Effector memory CD8-positive, alpha-beta T cell (primary cell): ENCODE results near the gene CFAP92.

Experiments
- ATAC-seq: fragments of 150-1000 bp; cut with Tn5 transposase; replicated peaks from 2 replicates; pipeline ENCODE4 v1.10.0; 2021; ENCODE audit warnings: mild to moderate bottlenecking, moderate library complexity
- DNase-seq, 3 experiments: peaks; one replicate each; pipeline ENCODE4 v3.0.0; 2021
- H3K27ac Mint-ChIP-seq, 2 donors: one replicate each; pipeline ENCODE4 v1.8.0; 2022; ENCODE audit warnings: mild to moderate bottlenecking in 2 of 2, mixed read lengths in 2 of 2, moderate library complexity in 2 of 2
- H3K27me3 Mint-ChIP-seq, 2 donors: one replicate each; pipeline ENCODE4 v1.8.0; 2022; ENCODE audit warnings: mixed read lengths in 2 of 2
- H3K36me3 Mint-ChIP-seq: one replicate; pipeline ENCODE4 v1.8.0; 2022; ENCODE audit warnings: mild to moderate bottlenecking, moderate library complexity, mixed read lengths; ENCODE audit not compliant: insufficient read depth
- H3K4me1 Mint-ChIP-seq, 2 donors: one replicate each; pipeline ENCODE4 v1.8.0; 2022; ENCODE audit warnings: low read depth in 2 of 2, mixed read lengths in 2 of 2
- H3K4me3 Mint-ChIP-seq, 2 donors: one replicate each; pipeline ENCODE4 v1.8.0; 2022; ENCODE audit warnings: mild to moderate bottlenecking in 2 of 2, mixed read lengths in 2 of 2, moderate library complexity in 2 of 2
- H3K9me3 Mint-ChIP-seq, 2 donors: one replicate each; pipeline ENCODE4 v1.8.0; 2022; ENCODE audit warnings: mixed read lengths in 2 of 2

The CFAP92 gene

DNA sequence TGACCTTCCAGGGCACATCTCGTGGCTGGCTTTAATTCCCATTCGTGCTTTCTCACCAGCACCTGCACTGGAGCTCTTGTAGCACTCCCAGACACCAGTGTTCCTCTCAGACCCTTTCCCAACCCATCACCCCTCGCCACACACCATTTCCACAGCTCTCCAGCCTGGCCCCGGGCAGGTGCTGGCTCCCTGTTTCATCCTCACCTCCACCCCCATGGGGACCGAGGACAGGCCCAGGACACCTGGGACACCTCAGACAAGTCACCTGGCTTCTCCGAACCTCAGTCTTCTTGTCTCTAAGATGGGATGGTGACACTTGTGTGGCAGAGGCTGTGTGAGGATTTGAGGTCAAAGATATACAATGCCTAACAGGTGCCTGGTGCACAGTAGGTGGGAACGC lies 39.3 kb upstream of the CFAP92 start:
- DNase-seq (no peak), ATAC-seq (no peak)
- Mint-ChIP-seq H3K4me1 (peaks cover 0 to 2% of the 10 kb centered on the region in 2 donors), H3K4me3 (no peak overlapping the region), H3K36me3 (no peaks in the 10 kb centered on the region), H3K9me3 (no peaks in the 10 kb centered on the region), H3K27me3 (no peaks in the 10 kb centered on the region), H3K27ac (no peak overlapping the region)

DNA sequence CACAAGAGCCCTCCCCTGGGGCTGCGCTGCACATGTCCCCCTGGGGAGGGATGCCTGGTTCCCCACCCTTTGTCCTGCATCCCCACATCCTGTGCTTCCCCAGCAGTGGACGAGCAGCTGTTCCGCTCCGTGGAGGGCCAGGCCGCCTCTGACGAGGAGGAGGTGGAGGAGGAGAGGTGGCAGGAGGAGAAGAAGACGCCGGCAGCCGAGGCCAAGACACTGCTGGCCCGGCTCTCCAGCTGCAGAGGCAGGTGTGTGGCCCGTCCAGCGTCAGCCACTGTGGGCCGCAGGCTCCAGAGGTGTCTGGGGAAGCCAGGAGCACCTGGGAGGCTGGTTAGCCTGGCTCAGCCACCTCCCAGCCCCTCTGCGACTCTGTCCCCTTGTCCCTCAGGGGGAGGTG lies 38.8 kb upstream of the CFAP92 start:
- peaks cover 0 to 2% of the 10 kb centered on the region in 2 donors for H3K4me1 Mint-ChIP-seq
- H3K36me3 Mint-ChIP-seq, result no peaks in the 10 kb centered on the region
- H3K27me3 Mint-ChIP-seq, result no peaks in the 10 kb centered on the region
- H3K4me3 Mint-ChIP-seq, result no peak overlapping the region
- no peak for DNase-seq
- H3K27ac Mint-ChIP-seq, result no peak overlapping the region
- no peak for ATAC-seq
- H3K9me3 Mint-ChIP-seq, result no peaks in the 10 kb centered on the region

DNA sequence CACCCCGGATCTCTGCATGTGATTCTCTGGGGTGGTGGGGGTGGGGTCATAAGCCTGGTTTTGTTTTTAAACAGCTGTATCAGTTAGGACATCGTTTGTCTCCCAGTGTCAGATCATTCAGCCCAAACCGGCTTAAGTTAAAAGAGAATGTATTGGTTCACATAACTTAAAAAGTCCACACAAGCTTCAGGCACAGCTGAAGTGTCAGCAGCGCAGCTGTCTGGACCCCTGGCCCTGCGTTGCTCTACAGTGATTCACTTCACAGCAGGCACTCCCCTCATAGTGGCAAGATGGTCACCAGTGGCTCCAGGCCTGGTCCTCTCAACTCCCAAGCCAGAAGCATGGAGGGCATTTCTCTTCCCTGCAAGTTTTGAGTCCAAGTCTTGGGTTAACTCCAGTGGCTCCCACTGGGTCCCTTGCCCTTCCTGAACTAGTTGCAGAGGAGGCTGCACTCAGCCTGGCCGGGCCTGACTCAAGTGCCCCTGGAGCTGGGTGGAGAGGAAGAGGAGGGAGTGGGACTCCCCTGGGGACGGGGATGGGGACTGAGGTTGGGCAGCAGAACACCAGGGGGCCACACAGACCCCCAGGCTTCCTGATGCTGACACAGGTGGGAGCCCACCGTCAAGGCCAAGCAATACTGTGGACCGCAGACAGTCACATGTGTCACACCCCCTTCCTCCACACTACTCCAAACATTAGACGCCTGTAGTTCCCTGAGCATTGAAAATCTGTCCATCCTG lies 37.8 kb upstream of the CFAP92 start:
- no peak overlapping the region for H3K4me3 Mint-ChIP-seq

DNA sequence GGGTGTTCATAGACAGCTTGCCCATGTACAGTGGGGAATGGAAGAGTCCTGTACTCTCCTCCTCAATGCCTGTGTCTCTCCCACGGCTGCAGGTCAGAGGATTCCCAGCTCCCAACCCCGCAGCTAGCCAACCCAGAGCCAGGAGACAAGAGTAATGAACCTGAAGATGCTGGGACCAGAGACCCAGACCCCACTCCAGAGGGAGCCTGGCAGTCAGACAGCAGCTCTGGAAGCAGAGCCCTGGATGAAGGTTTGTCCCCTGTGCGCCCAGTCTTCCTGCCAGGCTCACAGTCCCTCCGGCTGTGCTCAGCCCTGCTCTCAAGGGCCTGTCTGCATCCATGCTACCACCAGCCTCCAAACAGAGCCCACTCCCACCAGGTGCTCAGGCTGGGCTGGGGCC lies 36.7 kb upstream of the CFAP92 start:
- no peak overlapping the region for H3K27ac Mint-ChIP-seq
- H3K4me3 Mint-ChIP-seq, result no peak overlapping the region
- DNase-seq (no peak), ATAC-seq (no peak)
- peaks cover 9 to 12% of the 10 kb centered on the region in 2 donors for H3K4me1 Mint-ChIP-seq
- H3K9me3 Mint-ChIP-seq, result no peaks in the 10 kb centered on the region
- H3K36me3 Mint-ChIP-seq, result peaks cover 7% of the 10 kb centered on the region
- H3K27me3 Mint-ChIP-seq, result no peaks in the 10 kb centered on the region

More for the DNA sequence above, 37.8 kb upstream of the CFAP92 start:
- DNase-seq (no peak), ATAC-seq (no peak)
- no peaks in the 10 kb centered on the region for H3K27me3 Mint-ChIP-seq
- peaks cover 5% of the 10 kb centered on the region for H3K36me3 Mint-ChIP-seq
- no peak overlapping the region for H3K27ac Mint-ChIP-seq
- peaks cover 4% of the 10 kb centered on the region in 2 donors for H3K4me1 Mint-ChIP-seq
- H3K9me3 Mint-ChIP-seq, result no peaks in the 10 kb centered on the region

GRCh38 chr3:129028866-129029265 lies 35.0 kb upstream of the CFAP92 start:
- H3K9me3 Mint-ChIP-seq, result no peaks in the 10 kb centered on the region
- ATAC-seq (no peak), DNase-seq (no peak)
- no peak overlapping the region for H3K27ac Mint-ChIP-seq
- H3K4me1 Mint-ChIP-seq, result peaks cover 9 to 16% of the 10 kb centered on the region in 2 donors
- peaks cover 11% of the 10 kb centered on the region for H3K36me3 Mint-ChIP-seq
- peak overlapping the region in 1 of 2 donors; percentile 10 for H3K4me3 Mint-ChIP-seq
- no peaks in the 10 kb centered on the region for H3K27me3 Mint-ChIP-seq

DNA sequence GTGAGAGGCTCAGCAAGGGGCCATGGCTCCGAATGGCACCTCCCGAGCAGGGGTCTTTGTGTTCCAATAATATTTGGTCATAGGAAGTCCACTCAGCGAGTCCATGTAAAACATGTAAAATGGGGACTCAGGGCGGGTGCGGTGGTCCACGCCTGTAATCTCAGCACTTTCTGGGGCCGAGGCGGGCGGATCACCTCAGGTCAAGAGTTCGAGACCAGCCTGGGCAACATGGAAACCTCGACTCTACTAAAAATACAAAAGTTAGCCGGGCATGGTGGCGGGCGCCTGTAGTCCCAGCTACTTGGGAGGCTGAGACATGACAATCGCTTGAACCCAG lies 33.6 kb upstream of the CFAP92 start:
- Mint-ChIP-seq H3K36me3 (peaks cover 11% of the 10 kb centered on the region), H3K4me3 (peak overlapping the region; percentile 33 to 85), H3K4me1 (peaks cover 12 to 16% of the 10 kb centered on the region in 2 donors), H3K27ac (no peak overlapping the region), H3K9me3 (no peaks in the 10 kb centered on the region), H3K27me3 (no peaks in the 10 kb centered on the region)
- ATAC-seq, result no peak
- peak in 1 of 3 experiments; percentile 14 for DNase-seq

DNA sequence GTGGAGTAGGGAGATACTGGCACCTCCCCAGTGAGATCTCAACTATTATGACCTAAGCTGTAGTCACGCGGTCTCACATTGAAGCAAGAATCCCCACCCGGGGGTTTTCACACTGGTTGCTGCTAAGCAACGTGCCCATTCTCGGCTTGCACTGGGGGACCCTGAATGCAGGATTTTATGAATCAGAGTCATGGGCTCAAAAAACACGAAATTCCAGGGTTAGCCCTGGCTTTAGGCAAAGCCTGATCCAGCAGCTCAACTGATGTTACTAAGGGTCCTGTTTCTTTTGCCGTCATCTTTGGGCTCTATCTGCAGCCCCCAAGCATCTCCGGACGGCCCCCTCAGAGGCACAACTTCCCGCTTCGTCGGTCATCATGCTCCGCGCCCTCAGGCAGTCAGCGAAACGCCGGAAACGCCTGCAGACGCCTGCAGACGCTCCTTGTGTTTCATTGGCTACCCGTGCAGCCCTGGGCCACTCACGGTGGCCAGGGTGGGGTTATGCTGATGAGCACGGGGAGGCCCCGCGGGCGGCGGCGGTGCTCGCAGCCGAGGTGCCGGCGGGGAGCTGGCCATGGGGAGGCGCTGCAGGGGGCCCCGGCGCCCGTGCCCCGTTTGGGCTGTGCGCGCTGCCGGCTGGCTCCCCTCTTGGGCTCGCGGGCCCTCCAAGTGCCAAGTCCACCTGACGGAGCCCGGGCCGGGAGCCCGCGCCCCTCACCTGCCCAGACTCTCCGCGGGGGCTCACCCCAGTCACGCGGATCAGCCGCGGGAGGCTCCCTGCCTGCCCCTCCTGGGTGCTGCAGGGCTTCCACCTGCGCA lies 33.1 kb upstream of the CFAP92 start:
- Mint-ChIP-seq H3K9me3 (no peaks in the 10 kb centered on the region), H3K36me3 (peaks cover 11% of the 10 kb centered on the region), H3K4me3 (peak overlapping the region; percentile 66 to 85), H3K27ac (peak overlapping the region; percentile 94 to 98), H3K27me3 (no peaks in the 10 kb centered on the region), H3K4me1 (peaks cover 18 to 20% of the 10 kb centered on the region in 2 donors)
- DNase-seq (peak; percentile 88 to 92 (median 90)), ATAC-seq (peak; percentile 97)

DNA sequence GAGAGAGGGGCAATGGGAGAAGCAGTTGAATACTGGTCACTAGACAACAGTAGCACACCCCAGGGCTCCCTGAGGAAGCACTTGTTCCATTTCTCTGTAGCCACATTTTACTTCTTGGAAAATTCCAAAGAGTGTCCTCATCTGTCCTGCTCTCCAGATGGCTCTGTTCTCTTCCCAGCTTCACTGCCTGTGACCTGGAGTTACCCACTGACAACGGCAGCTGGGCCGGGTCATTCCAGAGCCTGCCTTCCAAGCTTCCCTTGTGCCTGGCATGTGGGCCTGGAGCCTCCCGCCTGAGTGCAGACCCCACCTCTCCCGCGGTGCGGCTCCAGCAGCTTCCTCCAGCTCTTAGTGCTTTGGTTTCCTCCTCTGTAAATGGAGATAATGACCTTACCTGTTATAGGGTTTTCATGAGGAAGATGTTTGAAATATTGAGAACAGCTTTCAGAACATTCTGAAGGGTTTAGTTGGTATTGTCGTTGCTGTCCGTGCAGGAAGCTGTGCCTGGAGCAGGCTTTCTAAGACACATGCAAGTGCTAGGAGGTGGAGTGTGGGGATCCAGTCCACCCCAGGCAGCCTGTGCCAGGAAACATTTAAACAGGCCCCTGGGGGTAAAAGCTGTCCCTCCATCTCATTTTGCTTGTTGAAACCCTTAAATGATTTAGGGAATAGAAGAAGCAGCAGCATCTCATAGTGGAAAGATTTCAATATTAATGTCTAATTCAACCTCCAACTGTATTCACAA lies 32.0 kb upstream of the CFAP92 start:
- ATAC-seq, result no peak

GRCh38 chr3:129025108-129025507 lies 31.2 kb upstream of the CFAP92 start:
- Mint-ChIP-seq H3K4me1 (peaks cover 21 to 22% of the 10 kb centered on the region in 2 donors), H3K27ac (peak overlapping the region in 1 of 2 donors; percentile 41), H3K36me3 (peaks cover 11% of the 10 kb centered on the region), H3K27me3 (no peaks in the 10 kb centered on the region), H3K4me3 (no peak overlapping the region), H3K9me3 (no peaks in the 10 kb centered on the region)
- no peak for ATAC-seq
- no peak for DNase-seq

More for the DNA sequence above, 32.0 kb upstream of the CFAP92 start:
- no peak for DNase-seq
- Mint-ChIP-seq H3K36me3 (peaks cover 11% of the 10 kb centered on the region), H3K27me3 (no peaks in the 10 kb centered on the region), H3K4me1 (peaks cover 21 to 22% of the 10 kb centered on the region in 2 donors), H3K27ac (peak overlapping the region; percentile 94 to 98), H3K4me3 (peak overlapping the region; percentile 66 to 85), H3K9me3 (no peaks in the 10 kb centered on the region)

GRCh38 chr3:129023909-129024308 lies 30.0 kb upstream of the CFAP92 start:
- DNase-seq (no peak), ATAC-seq (no peak)
- Mint-ChIP-seq H3K36me3 (peaks cover 11% of the 10 kb centered on the region), H3K27ac (peak overlapping the region in 1 of 2 donors; percentile 41), H3K4me1 (peaks cover 21 to 22% of the 10 kb centered on the region in 2 donors), H3K9me3 (no peaks in the 10 kb centered on the region), H3K27me3 (no peaks in the 10 kb centered on the region), H3K4me3 (no peak overlapping the region)

DNA sequence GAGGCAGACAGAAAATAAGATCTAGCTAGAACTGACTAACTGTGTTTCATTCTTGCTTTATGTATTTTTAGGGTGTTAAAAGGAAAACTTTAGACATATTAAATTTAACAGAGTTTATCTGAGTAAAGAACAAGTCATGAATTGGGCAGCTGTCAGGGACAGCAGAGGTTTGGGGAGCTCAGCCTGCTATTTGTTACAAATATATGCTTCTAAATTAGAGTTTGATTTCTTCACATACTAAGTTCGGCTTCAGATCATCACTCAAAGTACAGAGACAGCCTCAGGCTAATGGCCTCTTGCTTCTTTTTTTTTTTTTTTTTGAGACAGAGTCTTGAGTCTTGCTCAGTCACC lies 29.1 kb upstream of the CFAP92 start:
- Mint-ChIP-seq H3K27ac (peak overlapping the region in 1 of 2 donors; percentile 77), H3K4me1 (peaks cover 25 to 26% of the 10 kb centered on the region in 2 donors), H3K9me3 (no peaks in the 10 kb centered on the region), H3K36me3 (peaks cover 11% of the 10 kb centered on the region), H3K4me3 (no peak overlapping the region), H3K27me3 (no peaks in the 10 kb centered on the region)
- ATAC-seq, result no peak
- DNase-seq, result no peak

GRCh38 chr3:129022114-129023007 lies 28.5 kb upstream of the CFAP92 start:
- peak overlapping the region; percentile 66 to 77 for H3K27ac Mint-ChIP-seq
- peaks cover 11% of the 10 kb centered on the region for H3K36me3 Mint-ChIP-seq
- H3K9me3 Mint-ChIP-seq, result no peaks in the 10 kb centered on the region
- ATAC-seq (no peak), DNase-seq (no peak)
- H3K4me1 Mint-ChIP-seq, result peaks cover 29 to 30% of the 10 kb centered on the region in 2 donors
- H3K4me3 Mint-ChIP-seq, result peak overlapping the region; percentile 56 to 65
- no peaks in the 10 kb centered on the region for H3K27me3 Mint-ChIP-seq

DNA sequence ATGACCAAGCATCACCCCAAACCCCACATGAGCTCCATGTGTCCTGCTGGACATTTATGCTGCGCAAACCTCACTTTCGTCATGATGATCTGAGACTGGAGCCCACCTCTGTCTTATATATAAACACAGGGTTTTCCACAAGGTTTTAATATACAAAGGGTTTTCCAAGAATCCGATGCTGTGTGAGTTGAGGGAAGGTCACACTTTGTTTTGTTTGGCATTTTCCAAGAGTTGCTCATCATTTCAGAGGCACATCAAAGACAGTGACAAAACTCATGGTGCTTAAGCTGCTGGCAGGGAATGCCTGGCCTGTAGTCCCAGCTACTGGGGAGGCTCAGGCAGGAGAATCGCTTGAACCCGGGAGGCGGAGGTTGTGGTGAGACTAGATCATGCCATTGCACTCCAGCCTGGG lies 27.3 kb upstream of the CFAP92 start:
- H3K4me1 Mint-ChIP-seq, result peaks cover 27 to 31% of the 10 kb centered on the region in 2 donors
- ATAC-seq, result no peak
- H3K27ac Mint-ChIP-seq, result no peak overlapping the region

More for the DNA sequence above, 27.3 kb upstream of the CFAP92 start:
- peaks cover 4% of the 10 kb centered on the region for H3K36me3 Mint-ChIP-seq
- no peaks in the 10 kb centered on the region for H3K27me3 Mint-ChIP-seq
- H3K4me3 Mint-ChIP-seq, result no peak overlapping the region
- H3K9me3 Mint-ChIP-seq, result no peaks in the 10 kb centered on the region
- no peak for DNase-seq
